ENCODE results near the gene LRRC42.

Gene LRRC42

DNA sequence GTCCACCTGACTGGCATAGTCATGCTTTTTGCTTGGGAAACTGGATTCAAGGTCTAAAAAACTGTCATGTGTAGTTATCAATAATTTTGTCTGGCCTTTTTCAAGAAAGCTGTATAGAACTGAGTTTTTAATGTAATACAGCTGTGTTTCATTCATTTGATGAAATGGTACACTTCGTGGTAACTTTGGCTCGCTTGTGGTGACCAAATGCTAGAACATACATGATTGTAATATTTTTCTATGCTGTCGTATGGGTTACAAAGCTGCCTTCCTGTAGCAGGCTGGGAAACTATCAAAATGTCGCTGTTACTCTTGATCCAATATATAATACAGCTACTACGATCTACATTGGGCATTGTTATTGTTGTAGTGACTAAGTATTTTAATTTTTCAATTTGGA lies 2.1 kb downstream of the LRRC42 start:
- TF ChIP-seq CTCF (IDR thresholded peaks at IDR 0.05; ENCODE audit: low read depth, low read length, missing control alignments): no peak
- no peak overlapping the region for H3K4me3 ChIP-seq (ENCODE audit: low read depth, low read length)
- in situ Hi-C loops (cut with HindIII; ENCODE audit: low pct_ligation_motif_present, low sequenced_read_pairs): no loop called here
- no peak overlapping the region for H3K27ac ChIP-seq
- no peak for DNase-seq
- peaks cover 10% of the 10 kb centered on the region for H3K36me3 ChIP-seq (replicated peaks)
- no peaks in the 10 kb centered on the region for H3K27me3 ChIP-seq (replicated peaks)

DNA sequence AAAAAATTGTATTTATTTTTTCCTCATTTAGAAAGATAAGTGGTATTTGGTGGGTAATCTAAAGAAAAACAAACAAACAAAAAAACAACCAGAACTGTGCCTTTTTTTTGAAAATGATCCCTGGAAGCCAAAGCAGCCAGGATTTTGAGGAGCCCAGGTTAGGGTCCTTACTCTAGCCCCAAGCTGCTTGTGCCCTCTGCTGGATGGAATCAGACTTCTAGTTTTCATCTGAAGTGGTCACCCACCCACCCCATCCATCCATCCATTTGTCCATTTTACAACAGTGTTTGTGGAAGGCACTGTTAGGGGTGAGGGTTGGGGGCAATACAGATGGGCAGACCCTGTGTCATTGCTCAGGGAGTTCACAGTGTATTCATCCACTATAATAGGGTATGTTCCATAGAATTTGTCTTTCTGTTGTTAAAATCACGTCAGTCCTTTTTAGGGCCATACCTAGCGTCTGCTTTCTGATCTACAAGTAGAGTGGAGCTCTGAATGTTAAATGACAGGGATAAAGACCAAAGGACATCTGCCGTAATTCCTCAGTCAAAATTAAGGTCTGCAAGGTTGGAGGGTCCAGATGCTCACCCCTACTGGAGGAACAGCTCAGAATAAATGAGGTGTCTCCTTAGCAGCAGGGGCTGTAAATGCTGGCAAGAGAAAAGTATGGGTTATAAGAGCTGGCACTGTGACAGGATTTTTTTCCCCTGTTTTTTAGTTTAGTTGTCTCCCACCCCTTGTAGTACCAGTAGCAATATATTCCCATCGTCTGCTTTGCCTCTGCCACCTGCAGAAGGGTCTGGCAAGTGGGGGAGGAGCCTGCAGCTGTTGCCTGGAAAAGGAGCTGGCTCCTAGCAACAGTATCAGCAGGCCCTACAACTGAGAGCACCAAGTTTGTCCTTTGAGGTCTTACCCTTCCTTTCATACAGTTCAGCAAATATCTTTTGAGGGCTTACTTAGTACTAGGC lies 3.2 kb downstream of the LRRC42 start:
- Histone ChIP-seq H3K4me3 (ENCODE audit: low read depth, low read length) (no peak overlapping the region), H3K27ac (no peak overlapping the region), H3K36me3 (replicated peaks) (peaks cover 12% of the 10 kb centered on the region), H3K27me3 (replicated peaks) (no peaks in the 10 kb centered on the region)
- no peak for DNase-seq
- in situ Hi-C loops (cut with HindIII; ENCODE audit: low pct_ligation_motif_present, low sequenced_read_pairs): no loop called here
- TF ChIP-seq CTCF (IDR thresholded peaks at IDR 0.05; ENCODE audit: low read depth, low read length, missing control alignments): peak; percentile 82

DNA sequence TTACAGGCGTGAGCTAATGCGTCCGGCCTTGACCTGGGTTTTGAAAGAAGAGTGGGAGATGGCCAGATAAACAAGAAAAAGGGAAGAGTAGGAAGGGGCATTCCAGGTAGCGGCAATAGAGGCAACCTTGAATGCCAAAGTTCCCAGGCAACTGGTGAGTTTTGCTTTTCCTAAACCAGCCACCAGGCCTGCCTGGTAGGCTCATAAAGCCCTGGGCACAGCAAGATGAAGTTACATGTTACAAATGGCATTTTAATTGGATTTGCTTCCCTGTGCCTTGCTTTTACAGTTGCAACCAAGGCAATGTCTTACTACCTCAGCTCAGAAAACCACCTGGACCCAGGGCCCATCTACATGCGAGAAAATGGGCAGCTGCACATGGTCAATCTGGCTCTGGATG lies 5.5 kb downstream of the LRRC42 start:
- H3K27me3 ChIP-seq (replicated peaks): no peaks in the 10 kb centered on the region
- in situ Hi-C loops (cut with HindIII; ENCODE audit: low pct_ligation_motif_present, low sequenced_read_pairs): no loop called here
- no peak for DNase-seq
- H3K4me3 ChIP-seq (ENCODE audit: low read depth, low read length): no peak overlapping the region
- peaks cover 12% of the 10 kb centered on the region for H3K36me3 ChIP-seq (replicated peaks)
- TF ChIP-seq CTCF (IDR thresholded peaks at IDR 0.05; ENCODE audit: low read depth, low read length, missing control alignments): no peak
- H3K27ac ChIP-seq: no peak overlapping the region

DNA sequence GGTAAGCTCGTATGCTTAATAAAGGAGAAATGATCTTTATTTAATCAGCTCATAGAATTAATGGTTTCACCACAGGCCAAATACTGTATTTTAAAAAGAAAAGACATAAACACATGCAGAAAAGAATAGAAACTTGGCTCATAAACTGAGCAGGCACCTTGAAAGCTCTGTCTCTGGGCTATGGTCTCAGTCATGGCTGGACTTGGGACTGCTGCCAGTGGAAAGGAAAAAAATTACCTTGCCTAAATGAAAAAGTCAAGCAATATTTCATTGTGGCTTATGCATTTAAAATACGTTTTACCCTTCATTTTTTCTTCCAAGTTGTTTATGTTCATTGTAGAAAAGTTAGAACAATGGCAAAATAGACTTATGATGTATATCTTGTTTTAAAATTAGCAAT lies 8.0 kb downstream of the LRRC42 start:
- no peak for TF ChIP-seq CTCF (IDR thresholded peaks at IDR 0.05; ENCODE audit: low read depth, low read length, missing control alignments)
- Histone ChIP-seq H3K36me3 (replicated peaks) (peaks cover 15% of the 10 kb centered on the region), H3K27ac (no peak overlapping the region), H3K27me3 (replicated peaks) (no peaks in the 10 kb centered on the region), H3K4me3 (ENCODE audit: low read depth, low read length) (no peak overlapping the region)
- in situ Hi-C loops (cut with HindIII; ENCODE audit: low pct_ligation_motif_present, low sequenced_read_pairs): no loop called here
- DNase-seq: no peak

- TF ChIP-seq CTCF (IDR thresholded peaks at IDR 0.05; ENCODE audit: low read depth, low read length, missing control alignments): no peak
These were observed 10.4 kb downstream of the LRRC42 start for GRCh38 chr1:53956308-53957168.

More at GRCh38 chr1:53956308-53957168, 10.4 kb downstream of the LRRC42 start:
- H3K27ac ChIP-seq: no peak overlapping the region
- in situ Hi-C loops (cut with HindIII; ENCODE audit: low pct_ligation_motif_present, low sequenced_read_pairs): no loop called here
- H3K36me3 ChIP-seq (replicated peaks): peaks cover 32% of the 10 kb centered on the region
- no peaks in the 10 kb centered on the region for H3K27me3 ChIP-seq (replicated peaks)
- DNase-seq: no peak
- H3K4me3 ChIP-seq (ENCODE audit: low read depth, low read length): no peak overlapping the region

All from brain microvascular endothelial cell (primary cell).